Endothelial cell of umbilical vein (primary cell): Measurements from ENCODE around the gene PPP1R1C. TPM values are rescaled to one million over a fixed set of nuclear protein-coding genes. Genes with fewer than 3 reads are reported as not detected.

Experiments used
- BruUV-seq: library from RNA; stranded (reverse); fragments of 400-500 nt; replicated peaks from 2 replicates; lab custom pipeline; 2021; lab: Mats Ljungman, UMichigan
- CTCF ChIA-PET: fragments of 300-600, 350-600 bp; sonication (Branson Sonifier 250); formaldehyde crosslinking; loops from one replicate; lab custom pipeline; 2021; ENCODE audit warnings: antibody characterized with exemption, inconsistent platforms; lab: Charles Lee
- POLR2A ChIA-PET: fragments of 300-600, 350-600 bp; sonication (Branson Sonifier 250); formaldehyde crosslinking; loops from one replicate; lab custom pipeline; 2021; ENCODE audit warnings: antibody characterized with exemption, inconsistent platforms; lab: Charles Lee
- DNase-seq: peaks from one replicate; pipeline ENCODE4 v3.0.0-alpha.2; 2011; ENCODE audit warnings: low read depth, low spot score
- FAIRE-seq: peaks from 2 replicates; lab custom pipeline; 2011; peaks lifted over from hg19 to GRCh38; lab: Jason Lieb, UNC
- H2AFZ ChIP-seq: 2 replicates; pipeline ENCODE4 v1.6.0; 2012; ENCODE audit warnings: low read depth, low read length, control low read depth, inconsistent platforms
- H3K27ac ChIP-seq: 2 replicates; pipeline ENCODE4 v1.5.1; 2011; ENCODE audit warnings: low read depth, mild to moderate bottlenecking, control low read depth, low read length, moderate library complexity; ENCODE audit not compliant: insufficient read depth
- H3K27me3 ChIP-seq, 2 experiments: 2 replicates each; pipeline versions ENCODE4 v1.6.0 to v1.6.1; 2011; ENCODE audit warnings: low read length in 2 of 2, mixed read lengths in 1 of 2; ENCODE audit not compliant: control insufficient read depth in 2 of 2, insufficient read depth in 2 of 2
- H3K36me3 ChIP-seq, 2 experiments: 2 replicates in 1 of 2; 3 replicates in 1 of 2; pipeline ENCODE4 v1.5.1; 2011; ENCODE audit warnings: low read length in 2 of 2, mild to moderate bottlenecking in 1 of 2, moderate library complexity in 1 of 2; ENCODE audit not compliant: control insufficient read depth in 2 of 2, insufficient read depth in 2 of 2; ENCODE audit errors: extremely low read depth in 1 of 2
- H3K4me1 ChIP-seq: 3 replicates; pipeline ENCODE4 v1.5.1; 2011; ENCODE audit warnings: mild to moderate bottlenecking, low read length; ENCODE audit not compliant: control insufficient read depth, insufficient read depth; ENCODE audit errors: extremely low read depth
- H3K4me2 ChIP-seq: 2 replicates; pipeline ENCODE4 v1.6.1; 2011; ENCODE audit warnings: low read length, control low read depth, mixed read lengths; ENCODE audit not compliant: insufficient read depth
- H3K4me3 ChIP-seq, 3 experiments: fragments of 200-600 bp in 1 of 3; sonication (generic), shearing (Covaris generic) in 1 of 3; replicated peaks in 1 of 3; 2 replicates each; pipeline ENCODE4 v1.5.1; 2011 to 2016; ENCODE audit warnings: control low read depth in 3 of 3, low read length in 3 of 3, mild to moderate bottlenecking in 2 of 3, inconsistent platforms in 1 of 3, low read depth in 1 of 3, moderate library complexity in 1 of 3; ENCODE audit not compliant: insufficient read depth in 1 of 3
- H3K79me2 ChIP-seq: 2 replicates; pipeline ENCODE4 v1.6.0; 2012; ENCODE audit warnings: low read length, inconsistent platforms; ENCODE audit not compliant: control insufficient read depth, insufficient read depth
- H3K9ac ChIP-seq: replicated peaks from 2 replicates; pipeline ENCODE3; 2011; ENCODE audit warnings: low read length, control low read depth; ENCODE audit not compliant: insufficient read depth; ENCODE audit errors: extremely low read depth
- H3K9me1 ChIP-seq: replicated peaks from 3 replicates; pipeline ENCODE4 v1.6.0; 2011; ENCODE audit warnings: mild to moderate bottlenecking, low read length; ENCODE audit not compliant: control insufficient read depth, insufficient read depth; ENCODE audit errors: extremely low read depth
- H3K9me3 ChIP-seq: replicated peaks from 2 replicates; pipeline ENCODE4 v1.5.1; 2012; ENCODE audit warnings: low read length, inconsistent platforms; ENCODE audit not compliant: control insufficient read depth, insufficient read depth
- H4K20me1 ChIP-seq: replicated peaks from 2 replicates; pipeline ENCODE3; 2011; ENCODE audit warnings: mild to moderate bottlenecking, low read length; ENCODE audit not compliant: control insufficient read depth, insufficient read depth; ENCODE audit errors: extremely low read depth
- EZH2 ChIP-seq: IDR thresholded peaks from 2 replicates; pipeline ENCODE4 v1.6.1; 2012; ENCODE audit warnings: borderline replicate concordance, low read depth, mild to moderate bottlenecking, moderate library complexity, low read length, inconsistent platforms; ENCODE audit not compliant: severe bottlenecking
- GATA2 ChIP-seq: IDR thresholded peaks from 2 replicates; pipeline ENCODE4 v1.7.0; 2011; ENCODE audit warnings: low read depth, mild to moderate bottlenecking, moderate library complexity, mixed read lengths, low read length; ENCODE audit not compliant: insufficient read length, insufficient read depth
- JUN ChIP-seq: IDR thresholded peaks from 2 replicates; pipeline ENCODE4 v1.6.1; 2011; ENCODE audit warnings: borderline replicate concordance, low read depth; ENCODE audit not compliant: insufficient read length, insufficient read depth
- POLR2A ChIP-seq: IDR thresholded peaks from 2 replicates; pipeline ENCODE4 v1.6.1; 2012; ENCODE audit warnings: low read depth, mild to moderate bottlenecking, control low read depth, low read length
- POLR2AphosphoS5 ChIP-seq: IDR thresholded peaks from 2 replicates; pipeline ENCODE4 v1.6.1; 2012; ENCODE audit warnings: low read depth, mild to moderate bottlenecking, control low read depth, low read length, moderate library complexity; ENCODE audit not compliant: insufficient read depth
- dilution Hi-C: fragments of 300-500 bp; cut with MboI; formaldehyde crosslinking; loops from one replicate; pipeline ENCODE4 v1.15.0; 2019; ENCODE audit warnings: low sequenced_read_pairs; ENCODE audit not compliant: extremely low pct_ligation_motif_present
- intact Hi-C: fragments of 100-400 bp; cut with micrococcal nuclease; formaldehyde crosslinking; loops from one replicate; pipeline ENCODE4 v1.10.0; 2022
- polyA plus RNA-seq, 4 experiments: library from polyadenylated mRNA; depleted of rRNA in 3 of 4; stranded (reverse) in 3 of 4; unstranded in 1 of 4; fragments of >200 nt; gene quantifications; 2 replicates each; pipeline versions ENCODE4 v1.2.1 to v1.2.3, GENCODE V29; 2011 to 2012; ENCODE audit warnings: missing spikeins in 1 of 4
- total RNA-seq: library from RNA; stranded (reverse); gene quantifications from 2 replicates; pipeline ENCODE4 v1.2.3, GENCODE V29; 2021
- TF ChIP-seq, protein P1 (sequence below), 2 donors: IDR thresholded peaks; 1 replicate in 1 of 2; 2 replicates in 1 of 2; pipeline ENCODE4 v1.5.1; 2011; ENCODE audit warnings: low read length in 2 of 2, mild to moderate bottlenecking in 2 of 2, moderate library complexity in 2 of 2, control low read depth in 1 of 2, inconsistent platforms in 1 of 2, low read depth in 1 of 2; ENCODE audit not compliant: insufficient read depth in 1 of 2; ENCODE audit errors: extremely low read depth in 1 of 2
- TF ChIP-seq, protein P2 (sequence below): IDR thresholded peaks from 2 replicates; pipeline ENCODE4 v1.6.1; 2011; ENCODE audit not compliant: insufficient read depth, insufficient read length

Gene PPP1R1C
- total and polyA plus RNA-seq, 2 donors (not counting 3 experiments of a cell fraction or from before 2014, with no cell fraction given), result 0.26 TPM; not detected in 1

DNA sequence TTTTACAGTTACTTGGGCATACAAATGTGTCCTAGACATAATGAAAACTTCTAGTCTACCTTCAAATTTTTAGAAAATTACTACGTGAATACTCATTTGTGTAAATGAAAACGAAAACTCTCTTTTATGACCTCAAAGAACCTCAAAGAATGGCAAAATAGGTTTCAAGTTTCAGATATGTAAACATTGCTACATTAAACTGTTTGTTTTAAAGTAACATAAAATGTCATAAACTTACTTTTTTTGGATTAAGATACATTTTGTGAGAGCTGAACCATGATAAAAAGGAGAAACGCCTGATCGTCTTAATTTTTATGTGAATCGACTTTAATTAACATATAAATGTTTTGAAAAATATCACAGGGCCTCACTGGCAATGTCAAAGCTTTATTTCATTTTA is 91.4 kb downstream of the PPP1R1C start:
- H3K9me1 ChIP-seq, result no peaks in the 10 kb centered on the region
- ChIA-PET POLR2A (no interaction called here), CTCF (interaction anchor here (0.6 to 3.4 kb wide), 39 partner anchors 9 to 1953 kb away, joined by 3 to 69 read pairs (median 4); no protein-coding TSS in a partner anchor)
- no peak for TF ChIP-seq POLR2A
- TF ChIP-seq, protein P1, sequence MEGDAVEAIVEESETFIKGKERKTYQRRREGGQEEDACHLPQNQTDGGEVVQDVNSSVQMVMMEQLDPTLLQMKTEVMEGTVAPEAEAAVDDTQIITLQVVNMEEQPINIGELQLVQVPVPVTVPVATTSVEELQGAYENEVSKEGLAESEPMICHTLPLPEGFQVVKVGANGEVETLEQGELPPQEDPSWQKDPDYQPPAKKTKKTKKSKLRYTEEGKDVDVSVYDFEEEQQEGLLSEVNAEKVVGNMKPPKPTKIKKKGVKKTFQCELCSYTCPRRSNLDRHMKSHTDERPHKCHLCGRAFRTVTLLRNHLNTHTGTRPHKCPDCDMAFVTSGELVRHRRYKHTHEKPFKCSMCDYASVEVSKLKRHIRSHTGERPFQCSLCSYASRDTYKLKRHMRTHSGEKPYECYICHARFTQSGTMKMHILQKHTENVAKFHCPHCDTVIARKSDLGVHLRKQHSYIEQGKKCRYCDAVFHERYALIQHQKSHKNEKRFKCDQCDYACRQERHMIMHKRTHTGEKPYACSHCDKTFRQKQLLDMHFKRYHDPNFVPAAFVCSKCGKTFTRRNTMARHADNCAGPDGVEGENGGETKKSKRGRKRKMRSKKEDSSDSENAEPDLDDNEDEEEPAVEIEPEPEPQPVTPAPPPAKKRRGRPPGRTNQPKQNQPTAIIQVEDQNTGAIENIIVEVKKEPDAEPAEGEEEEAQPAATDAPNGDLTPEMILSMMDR (IDR thresholded peaks at IDR 0.05; ENCODE audit: extremely low read depth in 1 of 2, insufficient read depth in 1 of 2, low read depth in 1 of 2, low read length in 2 of 2), result no peak
- TF ChIP-seq POLR2AphosphoS5, result no peak
- TF ChIP-seq, protein P2, sequence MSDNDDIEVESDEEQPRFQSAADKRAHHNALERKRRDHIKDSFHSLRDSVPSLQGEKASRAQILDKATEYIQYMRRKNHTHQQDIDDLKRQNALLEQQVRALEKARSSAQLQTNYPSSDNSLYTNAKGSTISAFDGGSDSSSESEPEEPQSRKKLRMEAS, result no peak
- TF ChIP-seq JUN, result no peak
- TF ChIP-seq GATA2, result no peak
- TF ChIP-seq EZH2, result no peak
- FAIRE-seq (no peak), DNase-seq (no peak)
- no peaks in the 10 kb centered on the region for H3K36me3 ChIP-seq
- dilution Hi-C loops (no loop called here), intact Hi-C loops (loop anchor here (1.0 to 5.0 kb wide), 6 partner anchors 105 to 574 kb away; no protein-coding TSS in a partner anchor)
- no peaks in the 10 kb centered on the region for H3K9me3 ChIP-seq
- no peak overlapping the region for H3K27ac ChIP-seq
- no peaks in the 10 kb centered on the region for H4K20me1 ChIP-seq
- H2AFZ ChIP-seq, result no peak overlapping the region
- peaks cover 3% of the 10 kb centered on the region for H3K4me1 ChIP-seq
- H3K4me3 ChIP-seq, result no peak overlapping the region
- H3K4me2 ChIP-seq, result no peak overlapping the region
- H3K27me3 ChIP-seq, result no peaks in the 10 kb centered on the region
- no TSS peak for BruUV-seq
- H3K79me2 ChIP-seq, result no peaks in the 10 kb centered on the region
- H3K9ac ChIP-seq, result no peak overlapping the region
